OCI-LY1 (cell line): Measurements from ENCODE around the gene CLDN4.

ENCODE experiments used
- EZH2 ChIP-seq: fragments of 200-600 bp; sonication (generic), shearing (Covaris generic); IDR thresholded peaks from 2 replicates; pipeline ENCODE4 v1.8.0; 2017; ENCODE audit warnings: borderline replicate concordance, mixed run types, mild to moderate bottlenecking, antibody characterized with exemption, low read length, moderate library complexity, mixed read lengths
- TF ChIP-seq, protein P1 (sequence below): fragments of 200-600 bp; sonication (generic), shearing (Covaris generic); IDR thresholded peaks from 2 replicates; pipeline ENCODE4 v1.5.1; 2017; ENCODE audit warnings: mild to moderate bottlenecking, antibody characterized with exemption, low read length, moderate library complexity, mixed read lengths

GRCh38 chr7:73831584-73831833, 713 bp downstream of the CLDN4 start:
- TF ChIP-seq, protein P1, sequence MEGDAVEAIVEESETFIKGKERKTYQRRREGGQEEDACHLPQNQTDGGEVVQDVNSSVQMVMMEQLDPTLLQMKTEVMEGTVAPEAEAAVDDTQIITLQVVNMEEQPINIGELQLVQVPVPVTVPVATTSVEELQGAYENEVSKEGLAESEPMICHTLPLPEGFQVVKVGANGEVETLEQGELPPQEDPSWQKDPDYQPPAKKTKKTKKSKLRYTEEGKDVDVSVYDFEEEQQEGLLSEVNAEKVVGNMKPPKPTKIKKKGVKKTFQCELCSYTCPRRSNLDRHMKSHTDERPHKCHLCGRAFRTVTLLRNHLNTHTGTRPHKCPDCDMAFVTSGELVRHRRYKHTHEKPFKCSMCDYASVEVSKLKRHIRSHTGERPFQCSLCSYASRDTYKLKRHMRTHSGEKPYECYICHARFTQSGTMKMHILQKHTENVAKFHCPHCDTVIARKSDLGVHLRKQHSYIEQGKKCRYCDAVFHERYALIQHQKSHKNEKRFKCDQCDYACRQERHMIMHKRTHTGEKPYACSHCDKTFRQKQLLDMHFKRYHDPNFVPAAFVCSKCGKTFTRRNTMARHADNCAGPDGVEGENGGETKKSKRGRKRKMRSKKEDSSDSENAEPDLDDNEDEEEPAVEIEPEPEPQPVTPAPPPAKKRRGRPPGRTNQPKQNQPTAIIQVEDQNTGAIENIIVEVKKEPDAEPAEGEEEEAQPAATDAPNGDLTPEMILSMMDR: no peak
- no peak for TF ChIP-seq EZH2
